ENCODE measurements around the gene TMEM87A.

DNA sequence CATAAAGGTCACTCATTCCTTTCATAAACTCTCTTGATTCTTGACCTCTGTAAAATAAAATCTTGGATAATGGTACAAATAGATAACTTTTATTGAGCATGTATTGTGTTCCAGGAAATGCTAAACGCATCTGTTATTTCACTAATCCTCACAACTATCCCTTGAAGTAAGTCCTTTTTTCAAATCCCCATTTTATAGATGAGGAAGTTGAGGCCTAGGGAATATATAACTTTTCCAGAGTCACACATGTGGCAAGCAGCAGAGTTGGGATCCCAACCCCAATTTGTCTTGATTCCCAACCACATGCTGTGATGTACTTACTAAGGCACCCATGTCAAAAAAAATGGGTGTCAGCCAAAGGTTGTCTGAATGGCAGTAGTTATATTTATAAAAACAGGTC lies 71.4 kb downstream of the TMEM87A start:
- TF ChIP-seq POLR2AphosphoS5 (IDR thresholded peaks at IDR 0.05; ENCODE audit: borderline replicate concordance, low read depth, low read length) (no peak), EZH2 (IDR thresholded peaks at IDR 0.05) (no peak), FOXP2 (optimal IDR thresholded peaks at IDR 0.05; ENCODE audit: control extremely low read depth, extremely low read length, insufficient read depth) (no peak)

Data from SK-N-MC (cell line).